IMR-90 (cell line): ENCODE results near the gene SLIT3. TPM values are rescaled to one million over a fixed set of nuclear protein-coding genes. Genes with fewer than 3 reads are reported as not detected.

Source experiments
- ATAC-seq: fragments of 200-7000 bp; cut with Tn5 transposase; 2 replicates; pipeline ENCODE4 v1.9.1; 2020; ENCODE audit warnings: low read depth, mild to moderate bottlenecking, moderate library complexity
- BruUV-seq: library from RNA; stranded (reverse); fragments of 400-500 nt; replicated peaks from 2 replicates; lab custom pipeline; 2021; lab: Mats Ljungman, UMichigan
- CTCF ChIA-PET: fragments of 300-600 bp; formaldehyde crosslinking; extraction: SDS; loops from one replicate; lab custom pipeline; 2021; ENCODE audit warnings: antibody characterized with exemption; lab: Yijun Ruan, JAX
- POLR2A ChIA-PET: fragments of 300-600 bp; sonication (Branson Sonifier 250); formaldehyde crosslinking; loops from one replicate; lab custom pipeline; 2022; ENCODE audit warnings: antibody characterized with exemption; ENCODE audit not compliant: unreplicated experiment; lab: Charles Lee
- DNase-seq: peaks from one replicate; pipeline ENCODE4 v3.0.0; 2013
- H2AFZ ChIP-seq: replicated peaks from 2 replicates; pipeline ENCODE3; 2013; ENCODE audit warnings: low read length, mild to moderate bottlenecking; ENCODE audit not compliant: poor library complexity
- H2AK5ac ChIP-seq: 2 replicates; pipeline ENCODE4 v1.6.1; 2013; ENCODE audit warnings: low read depth, low read length, inconsistent platforms
- H2AK9ac ChIP-seq: replicated peaks from 2 replicates; pipeline ENCODE3; 2013; ENCODE audit warnings: mild to moderate bottlenecking, low read depth, low read length, moderate library complexity; ENCODE audit not compliant: poor library complexity
- H2BK120ac ChIP-seq: 2 replicates; pipeline ENCODE4 v1.6.1; 2013; ENCODE audit warnings: low read depth, low read length, inconsistent platforms
- H2BK15ac ChIP-seq: 3 replicates; pipeline ENCODE4 v1.6.1; 2013; ENCODE audit warnings: low read depth, low read length, inconsistent platforms
- H2BK20ac ChIP-seq: 2 replicates; pipeline ENCODE4 v1.6.1; 2013; ENCODE audit warnings: low read depth, mild to moderate bottlenecking, inconsistent platforms, low read length, moderate library complexity
- H2BK5ac ChIP-seq: 2 replicates; pipeline ENCODE4 v1.6.1; 2013; ENCODE audit warnings: mild to moderate bottlenecking, low read depth, low read length, inconsistent platforms; ENCODE audit not compliant: poor library complexity, severe bottlenecking
- H3K14ac ChIP-seq: replicated peaks from 2 replicates; pipeline ENCODE4 v1.6.1; 2013; ENCODE audit warnings: low read depth, low read length, inconsistent platforms
- H3K18ac ChIP-seq: 2 replicates; pipeline ENCODE4 v1.6.1; 2013; ENCODE audit warnings: low read depth, low read length, control low read depth
- H3K23ac ChIP-seq: 2 replicates; pipeline ENCODE4 v1.6.1; 2013; ENCODE audit warnings: low read depth, low read length, inconsistent platforms
- H3K27ac ChIP-seq: 2 replicates; pipeline ENCODE4 v1.5.1; 2013; ENCODE audit warnings: mild to moderate bottlenecking, control low read depth, low read length; ENCODE audit not compliant: insufficient read depth
- H3K27me3 ChIP-seq: 2 replicates; pipeline ENCODE4 v1.6.1; 2013; ENCODE audit warnings: low read length; ENCODE audit not compliant: control insufficient read depth, insufficient read depth
- H3K36me3 ChIP-seq: 2 replicates; pipeline ENCODE4 v1.6.1; 2013; ENCODE audit warnings: low read length, mixed read lengths; ENCODE audit not compliant: control insufficient read depth, insufficient read depth
- H3K4ac ChIP-seq: 2 replicates; pipeline ENCODE4 v1.6.1; 2013; ENCODE audit warnings: low read depth, low read length, inconsistent platforms
- H3K4me1 ChIP-seq: 2 replicates; pipeline ENCODE4 v1.6.1; 2013; ENCODE audit warnings: low read length, mixed read lengths; ENCODE audit not compliant: control insufficient read depth, insufficient read depth
- H3K4me2 ChIP-seq: 2 replicates; pipeline ENCODE4 v1.6.1; 2013; ENCODE audit warnings: low read depth, mild to moderate bottlenecking, control low read depth, low read length, moderate library complexity
- H3K4me3 ChIP-seq: 2 replicates; pipeline ENCODE4 v1.5.1; 2013; ENCODE audit warnings: low read depth, mild to moderate bottlenecking, control low read depth, low read length, moderate library complexity; ENCODE audit not compliant: insufficient read depth
- H3K56ac ChIP-seq: 2 replicates; pipeline ENCODE4 v1.6.1; 2013; ENCODE audit warnings: low read length, inconsistent platforms; ENCODE audit not compliant: insufficient read depth; ENCODE audit errors: extremely low read depth
- H3K79me1 ChIP-seq, 2 experiments: 2 replicates each; pipeline ENCODE4 v1.6.1; 2013; ENCODE audit warnings: low read length in 2 of 2, inconsistent platforms in 1 of 2, low read depth in 1 of 2
- H3K9ac ChIP-seq: 2 replicates; pipeline ENCODE4 v1.6.1; 2013; ENCODE audit warnings: low read depth, low read length, control low read depth
- H3K9me1 ChIP-seq: 2 replicates; pipeline ENCODE4 v1.6.1; 2013; ENCODE audit warnings: low read length, inconsistent platforms; ENCODE audit not compliant: insufficient read depth
- H3K9me3 ChIP-seq: 2 replicates; pipeline ENCODE4 v1.6.1; 2013; ENCODE audit warnings: low read length; ENCODE audit not compliant: control insufficient read depth, insufficient read depth
- H4K20me1 ChIP-seq: 2 replicates; pipeline ENCODE4 v1.6.1; 2013; ENCODE audit warnings: low read length, inconsistent platforms; ENCODE audit not compliant: insufficient read depth
- H4K5ac ChIP-seq: 2 replicates; pipeline ENCODE4 v1.6.1; 2013; ENCODE audit warnings: mild to moderate bottlenecking, low read depth, low read length, control low read depth
- H4K8ac ChIP-seq, 2 experiments: 2 replicates each; pipeline ENCODE4 v1.6.1; 2013; ENCODE audit warnings: low read depth in 2 of 2, low read length in 2 of 2, control low read depth in 1 of 2, inconsistent platforms in 1 of 2
- H4K91ac ChIP-seq: 2 replicates; pipeline ENCODE4 v1.6.1; 2013; ENCODE audit warnings: low read depth, low read length, inconsistent platforms; ENCODE audit not compliant: insufficient read depth
- BHLHE40 ChIP-seq: fragments of 150-350 bp; IDR thresholded peaks from 2 replicates; pipeline ENCODE4 v1.6.1; 2016; ENCODE audit warnings: mild to moderate bottlenecking, low read depth, low read length
- CEBPB ChIP-seq: IDR thresholded peaks from 2 replicates; pipeline ENCODE4 v1.6.1; 2012; ENCODE audit warnings: low read depth, low read length, improper control_type of control experiment
- CHD1 ChIP-seq: IDR thresholded peaks from 2 replicates; pipeline ENCODE4 v1.6.1; 2012; ENCODE audit warnings: low read depth, low read length, improper control_type of control experiment
- FOS ChIP-seq: fragments of 150-350 bp; IDR thresholded peaks from 2 replicates; pipeline ENCODE4 v1.6.1; 2016; ENCODE audit warnings: low read depth, low read length
- MAFK ChIP-seq: IDR thresholded peaks from 2 replicates; pipeline ENCODE4 v1.6.1; 2012; ENCODE audit warnings: low read depth, low read length, improper control_type of control experiment
- POLR2A ChIP-seq: IDR thresholded peaks from 2 replicates; pipeline ENCODE4 v1.6.1; 2012; ENCODE audit warnings: mild to moderate bottlenecking, low read depth, low read length
- RCOR1 ChIP-seq: IDR thresholded peaks from 2 replicates; pipeline ENCODE4 v1.6.1; 2012; ENCODE audit warnings: mild to moderate bottlenecking, low read length, improper control_type of control experiment; ENCODE audit not compliant: insufficient replicate concordance
- USF2 ChIP-seq: fragments of 150-350 bp; IDR thresholded peaks from 2 replicates; pipeline ENCODE4 v1.6.1; 2017; ENCODE audit warnings: mild to moderate bottlenecking, antibody characterized with exemption, low read length, low read depth
- WGBS, 2 experiments: methylation state at CpG; one replicate each; pipeline versions ENCODE4 v1.1.5 to v1.1.7; 2013; ENCODE audit warnings: missing lambda C conversion rate in 2 of 2; ENCODE audit not compliant: insufficient read length in 1 of 2; ENCODE audit errors: extremely low coverage in 2 of 2; 5-methylcytosine and 5-hydroxymethylcytosine counted together
- dilution Hi-C: fragments of 300-500 bp; cut with HindIII; formaldehyde crosslinking; loops from one replicate; pipeline ENCODE4 v1.14.3; 2018; ENCODE audit warnings: low sequenced_read_pairs; ENCODE audit not compliant: unreplicated experiment
- in situ Hi-C: fragments of 300-500 bp; cut with MboI; formaldehyde crosslinking; loops from 3 replicates; pipeline ENCODE4 v1.14.3; 2019; ENCODE audit warnings: low sequenced_read_pairs, inconsistent platforms, mixed read lengths
- intact Hi-C: fragments of 100-400 bp; cut with micrococcal nuclease; formaldehyde crosslinking; loops from 2 replicates; pipeline ENCODE4 v1.10.0; 2022
- polyA plus RNA-seq, 3 experiments: library from polyadenylated mRNA; depleted of rRNA; stranded (reverse); fragments of >200 nt; gene quantifications; 2 replicates each; pipeline ENCODE4 v1.2.3, GENCODE V29; 2012; ENCODE audit warnings: low replicate concordance in 1 of 3
- total RNA-seq: library from RNA; depleted of rRNA; stranded (reverse); fragments of >200 nt; gene quantifications from 2 replicates; pipeline ENCODE4 v1.2.3, GENCODE V29; 2012

The SLIT3 gene
- total and polyA plus RNA-seq, 2 of the 4 experiments (the other 2 are of a cell fraction) = 0.18 to 0.50 TPM

- Histone ChIP-seq H2BK15ac (no peak overlapping the region), H3K9me1 (no peaks in the 10 kb centered on the region), H4K91ac (no peak overlapping the region), H2AFZ (no peak overlapping the region), H3K56ac (no peak overlapping the region), H2BK120ac (no peak overlapping the region), H2AK9ac (no peak overlapping the region), H3K23ac (no peak overlapping the region), H3K27ac (no peak overlapping the region), H4K5ac (no peak overlapping the region), H4K8ac (no peak overlapping the region), H3K4me2 (no peak overlapping the region), H3K27me3 (no peaks in the 10 kb centered on the region), H3K14ac (no peak overlapping the region), H3K9ac (no peak overlapping the region), H3K4me3 (no peak overlapping the region), H3K36me3 (no peaks in the 10 kb centered on the region), H2AK5ac (no peak overlapping the region), H2BK20ac (no peak overlapping the region), H3K4me1 (no peaks in the 10 kb centered on the region), H3K79me1 (no peaks in the 10 kb centered on the region), H4K20me1 (no peaks in the 10 kb centered on the region), H3K9me3 (0 out of 2 replicates have a peak, but pooled peaks cover 2% of the 10 kb centered on the region), H3K4ac (no peak overlapping the region), H2BK5ac (no peak overlapping the region), H3K18ac (no peak overlapping the region)
- ChIA-PET POLR2A (no interaction called here), CTCF (no interaction called here)
- in situ Hi-C loops (no loop called here), dilution Hi-C loops (no loop called here), intact Hi-C loops (no loop called here)
- TF ChIP-seq BHLHE40 = no peak
- TF ChIP-seq CHD1 = no peak
- no peak for TF ChIP-seq RCOR1
- TF ChIP-seq POLR2A = no peak
- no peak for TF ChIP-seq CEBPB
- TF ChIP-seq USF2 = no peak
- TF ChIP-seq FOS = no peak
- no peak for TF ChIP-seq MAFK
- no peak for DNase-seq
- no TSS peak for BruUV-seq
- no peak for ATAC-seq
- 46% methylated on average over 2 of the region's 3 CpGs; no CpG with 5 or more reads in 1 of the 2 experiments for WGBS, 2 experiments
Measured at GRCh38 chr5:169253071-169253470, 47.9 kb downstream of the SLIT3 start.
